H1 (cell line): Measurements from ENCODE around the gene PPP1CC. TPM values are rescaled to one million over a fixed set of nuclear protein-coding genes. Genes with fewer than 3 reads are reported as not detected.

ENCODE experiments used
- CTCF ChIA-PET: fragments of 300-600 bp; sonication (Branson Sonifier 250); formaldehyde crosslinking; loops from one replicate; lab custom pipeline; 2021; ENCODE audit not compliant: partially characterized antibody; lab: Charles Lee
- POLR2A ChIA-PET: fragments of 300-600 bp; sonication (Branson Sonifier 250); formaldehyde crosslinking; loops from one replicate; lab custom pipeline; 2021; ENCODE audit warnings: inconsistent platforms; ENCODE audit not compliant: partially characterized antibody; lab: Charles Lee
- DNase-seq, 2 experiments: peaks; one replicate each; pipeline versions ENCODE4 v3.0.0 to v3.0.0-alpha.2; 2010 to 2022; ENCODE audit warnings: low spot score in 2 of 2, low read depth in 1 of 2, mixed read lengths in 1 of 2
- FAIRE-seq: peaks from 2 replicates; lab custom pipeline; 2011; peaks lifted over from hg19 to GRCh38; lab: Jason Lieb, UNC
- H2AFZ ChIP-seq: 2 replicates; pipeline ENCODE4 v1.8.1; 2012; ENCODE audit warnings: low read length, inconsistent platforms
- H2AK5ac ChIP-seq: 2 replicates; pipeline ENCODE4 v1.6.1; 2013; ENCODE audit warnings: low read depth, low read length
- H2BK120ac ChIP-seq: replicated peaks from 2 replicates; pipeline ENCODE3; 2013; ENCODE audit warnings: low read depth, low read length, inconsistent platforms
- H2BK12ac ChIP-seq: 2 replicates; pipeline ENCODE4 v1.6.1; 2013; ENCODE audit warnings: low read depth, low read length
- H2BK15ac ChIP-seq: 2 replicates; pipeline ENCODE4 v1.6.1; 2013; ENCODE audit warnings: low read length
- H2BK20ac ChIP-seq: 2 replicates; pipeline ENCODE4 v1.6.1; 2013; ENCODE audit warnings: low read length
- H2BK5ac ChIP-seq: 2 replicates; pipeline ENCODE4 v1.6.1; 2013; ENCODE audit warnings: low read depth, low read length
- H3K14ac ChIP-seq: 2 replicates; pipeline ENCODE4 v1.6.1; 2013; ENCODE audit warnings: inconsistent platforms; ENCODE audit not compliant: insufficient read length
- H3K18ac ChIP-seq: 2 replicates; pipeline ENCODE4 v1.6.1; 2013; ENCODE audit warnings: low read length; ENCODE audit errors: extremely low read depth
- H3K23ac ChIP-seq: 2 replicates; pipeline ENCODE4 v1.6.1; 2013; ENCODE audit warnings: inconsistent platforms; ENCODE audit not compliant: insufficient read length
- H3K23me2 ChIP-seq: 2 replicates; pipeline ENCODE4 v1.6.1; 2013; ENCODE audit warnings: low read depth, low read length
- H3K27ac ChIP-seq: 2 replicates; pipeline ENCODE4 v1.6.1; 2011; ENCODE audit warnings: low read depth, low read length, inconsistent platforms
- H3K27me3 ChIP-seq, 4 experiments: replicated peaks in 1 of 4; 1 replicate in 1 of 4; 2 replicates in 3 of 4; pipeline versions ENCODE4 v1.6.1 to v1.8.1; 2011 to 2013; ENCODE audit warnings: low read length in 3 of 4, mild to moderate bottlenecking in 3 of 4, inconsistent platforms in 2 of 4, mixed read lengths in 2 of 4, moderate library complexity in 1 of 4; ENCODE audit not compliant: control insufficient read depth in 3 of 4, insufficient read depth in 3 of 4; ENCODE audit errors: extremely low read depth in 1 of 4
- H3K36me3 ChIP-seq, 4 experiments: 2 replicates each; pipeline versions ENCODE4 v1.6.1 to v1.8.1; 2011 to 2013; ENCODE audit warnings: mild to moderate bottlenecking in 4 of 4, low read length in 3 of 4, moderate library complexity in 2 of 4, control low read depth in 1 of 4, inconsistent platforms in 1 of 4; ENCODE audit not compliant: insufficient read depth in 4 of 4, control insufficient read depth in 2 of 4
- H3K4ac ChIP-seq: replicated peaks from 2 replicates; pipeline ENCODE3; 2013; ENCODE audit warnings: low read length, low read depth, mixed read lengths, inconsistent platforms; ENCODE audit not compliant: insufficient read length
- H3K4me1 ChIP-seq, 4 experiments: replicated peaks in 1 of 4; 1 replicate in 1 of 4; 2 replicates in 3 of 4; pipeline versions ENCODE4 v1.6.1 to v1.8.1; 2011 to 2013; ENCODE audit warnings: low read length in 3 of 4, inconsistent platforms in 2 of 4, mixed read lengths in 1 of 4; ENCODE audit not compliant: insufficient read depth in 4 of 4, control insufficient read depth in 3 of 4
- H3K4me2 ChIP-seq, 2 experiments: 2 replicates each; pipeline versions ENCODE4 v1.6.1 to v1.8.1; 2011 to 2013; ENCODE audit warnings: low read depth in 2 of 2, low read length in 2 of 2, control low read depth in 1 of 2, inconsistent platforms in 1 of 2, mild to moderate bottlenecking in 1 of 2; ENCODE audit not compliant: insufficient read depth in 1 of 2
- H3K4me3 ChIP-seq, 4 experiments: fragments of 200-600, 300-600 bp in 1 of 4; sonication (generic), shearing (Covaris generic), sonication (Bioruptor Twin) in 1 of 4; 2 replicates each; pipeline versions ENCODE4 v1.5.1 to v1.8.1; 2011 to 2016; ENCODE audit warnings: low read length in 4 of 4, low read depth in 3 of 4, control low read depth in 2 of 4, inconsistent platforms in 2 of 4, mild to moderate bottlenecking in 2 of 4, mixed read lengths in 1 of 4, moderate library complexity in 1 of 4; ENCODE audit not compliant: insufficient read depth in 2 of 4; ENCODE audit errors: extremely low read depth in 1 of 4
- H3K56ac ChIP-seq: replicated peaks from 2 replicates; pipeline ENCODE3; 2013; ENCODE audit warnings: low read depth, mild to moderate bottlenecking, mixed read lengths, low read length, inconsistent platforms; ENCODE audit not compliant: insufficient read length
- H3K79me1 ChIP-seq: 2 replicates; pipeline ENCODE4 v1.6.1; 2013; ENCODE audit warnings: low read depth, low read length, control low read depth
- H3K79me2 ChIP-seq, 2 experiments: 2 replicates each; pipeline versions ENCODE4 v1.6.1 to v1.8.1; 2012 to 2013; ENCODE audit warnings: low read length in 2 of 2, mild to moderate bottlenecking in 2 of 2, inconsistent platforms in 1 of 2; ENCODE audit not compliant: insufficient read depth in 2 of 2, control insufficient read depth in 1 of 2
- H3K9ac ChIP-seq, 4 experiments: replicated peaks in 1 of 4; 1 replicate in 1 of 4; 2 replicates in 3 of 4; pipeline versions ENCODE4 v1.6.1 to v1.8.1; 2011 to 2013; ENCODE audit warnings: low read depth in 3 of 4, low read length in 3 of 4, control low read depth in 2 of 4, mild to moderate bottlenecking in 2 of 4, moderate library complexity in 2 of 4, inconsistent platforms in 1 of 4; ENCODE audit errors: extremely low read depth in 1 of 4
- H3K9me3 ChIP-seq, 2 experiments: 2 replicates each; pipeline versions ENCODE4 v1.6.1 to v1.8.1; 2012 to 2013; ENCODE audit warnings: mild to moderate bottlenecking in 2 of 2, moderate library complexity in 2 of 2, control low read depth in 1 of 2, inconsistent platforms in 1 of 2, low read depth in 1 of 2, low read length in 1 of 2, mixed read lengths in 1 of 2; ENCODE audit not compliant: insufficient read depth in 2 of 2
- H4K20me1 ChIP-seq, 2 experiments: replicated peaks in 1 of 2; 2 replicates each; pipeline versions ENCODE3 to v1.8.1; 2011 to 2013; ENCODE audit warnings: inconsistent platforms in 2 of 2, low read length in 2 of 2, mild to moderate bottlenecking in 1 of 2; ENCODE audit not compliant: insufficient read depth in 2 of 2, control insufficient read depth in 1 of 2
- H4K5ac ChIP-seq: 2 replicates; pipeline ENCODE4 v1.6.1; 2013; ENCODE audit warnings: low read length, low read depth, mixed read lengths, inconsistent platforms; ENCODE audit not compliant: insufficient read length
- H4K8ac ChIP-seq: 2 replicates; pipeline ENCODE4 v1.8.0; 2013; ENCODE audit warnings: mild to moderate bottlenecking, moderate library complexity, low read length, inconsistent platforms; ENCODE audit not compliant: insufficient read depth; ENCODE audit errors: extremely low read depth
- H4K91ac ChIP-seq: replicated peaks from 2 replicates; pipeline ENCODE3; 2013; ENCODE audit warnings: low read length, mixed read lengths, inconsistent platforms; ENCODE audit not compliant: insufficient read length
- CBX5 ChIP-seq: fragments of 300-800, 300-1000 bp; sonication (generic); IDR thresholded peaks from 2 replicates; pipeline ENCODE4 v1.7.1; 2016; ENCODE audit warnings: antibody characterized with exemption, low read length, low read depth
- GABPA ChIP-seq: IDR thresholded peaks from 2 replicates; pipeline ENCODE4 v1.6.1; 2011; ENCODE audit warnings: mild to moderate bottlenecking, low read length, moderate library complexity, borderline replicate concordance; ENCODE audit not compliant: insufficient read depth
- WGBS, 2 experiments: shearing (Covaris generic) in 1 of 2; methylation state at CpG; one replicate each; pipeline versions ENCODE4 v1.1.6 to v1.1.7; 2013 to 2015; ENCODE audit warnings: low lambda C conversion rate in 2 of 2, mixed read lengths in 2 of 2, inconsistent platforms in 1 of 2, low coverage in 1 of 2, missing lambda C conversion rate in 1 of 2; ENCODE audit not compliant: insufficient replicate concordance in 2 of 2, insufficient coverage in 1 of 2, insufficient read length in 1 of 2; ENCODE audit errors: extremely low coverage in 1 of 2, missing lambda C conversion rate in 1 of 2; 5-methylcytosine and 5-hydroxymethylcytosine counted together
- polyA plus RNA-seq, 7 experiments: library from polyadenylated mRNA; depleted of rRNA in 3 of 7; stranded (reverse) in 5 of 7; unstranded in 2 of 7; fragments of >200 nt in 5 of 7; fragments of 200-250 nt in 2 of 7; gene quantifications; 1 replicate in 5 of 7; 2 replicates in 1 of 7; 4 replicates in 1 of 7; pipeline versions ENCODE4 v1.2.1 to v1.2.3, GENCODE V29; 2011 to 2013; ENCODE audit warnings: missing spikeins in 2 of 7, mixed read lengths in 2 of 7
- total RNA-seq: library from RNA; stranded (reverse); fragmentation: NEBNext Ultra II Directional; extraction: Animal tissue kit (Norgen Biotek cat#: 25700); gene quantifications from 2 replicates; pipeline ENCODE4 v1.2.1, GENCODE V29; 2021
- TF ChIP-seq, protein P1 (sequence below): IDR thresholded peaks from 2 replicates; pipeline ENCODE4 v1.6.1; 2012; ENCODE audit warnings: inconsistent platforms

Gene PPP1CC
- total and polyA plus RNA-seq, 2 of the 8 experiments (the other 6 are each of a cell fraction or from before 2014, with no cell fraction given), result 193 to 350 TPM

- Histone ChIP-seq H3K4me3 (no peak overlapping the region), H3K14ac (no peak overlapping the region), H3K4me1 (peaks cover 2 to 15% (median 6%) of the 10 kb centered on the region in 4 experiments), H3K79me1 (no peaks in the 10 kb centered on the region), H2BK5ac (no peak overlapping the region), H4K20me1 (no peaks in the 10 kb centered on the region), H2AFZ (no peak overlapping the region), H3K27ac (no peak overlapping the region), H2AK5ac (no peak overlapping the region), H3K23ac (no peak overlapping the region), H2BK20ac (no peak overlapping the region), H2BK12ac (no peak overlapping the region), H3K4ac (no peak overlapping the region), H4K91ac (no peak overlapping the region), H2BK120ac (no peak overlapping the region), H3K4me2 (peak overlapping the region in 1 of 2 experiments; percentile 72; a peak in 2 of 4 replicates), H3K27me3 (peaks cover 0 to 13% (median 9%) of the 10 kb centered on the region in 4 experiments; a peak in 5 of 7 replicates), H3K79me2 (no peaks in the 10 kb centered on the region), H3K9ac (no peak overlapping the region), H2BK15ac (no peak overlapping the region), H3K23me2 (peaks cover 6% of the 10 kb centered on the region), H4K8ac (no peak overlapping the region), H3K36me3 (no peaks in the 10 kb centered on the region), H3K56ac (no peak overlapping the region), H3K9me3 (no peaks in the 10 kb centered on the region), H4K5ac (no peak overlapping the region), H3K18ac (no peak overlapping the region)
- TF ChIP-seq GABPA, result no peak
- no peak for TF ChIP-seq CBX5
- TF ChIP-seq, protein P1, sequence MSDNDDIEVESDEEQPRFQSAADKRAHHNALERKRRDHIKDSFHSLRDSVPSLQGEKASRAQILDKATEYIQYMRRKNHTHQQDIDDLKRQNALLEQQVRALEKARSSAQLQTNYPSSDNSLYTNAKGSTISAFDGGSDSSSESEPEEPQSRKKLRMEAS, result no peak
- ChIA-PET CTCF (no interaction called here), POLR2A (interaction anchor here (2.2 kb wide), 1 partner anchor 12 kb away, joined by 8 read pairs; no protein-coding TSS in a partner anchor)
- FAIRE-seq, result no peak
- 90% methylated on average over 15 of the region's 15 CpGs; no CpG with 5 or more reads in 1 of the 2 experiments for WGBS, 2 experiments
- no peak for DNase-seq
Observed at GRCh38 chr12:110687396-110688169, 55.1 kb downstream of the PPP1CC start.
